Mesodermal cell (in vitro differentiated cells): ENCODE measurements around the gene ABI3BP. TPM values are rescaled to one million over a fixed set of nuclear protein-coding genes. Genes with fewer than 3 reads are reported as not detected.

Source experiments
- H3K27ac ChIP-seq: 2 replicates; pipeline ENCODE4 v1.7.0; 2013; ENCODE audit warnings: mild to moderate bottlenecking, low read depth, low read length, moderate library complexity; ENCODE audit not compliant: severe bottlenecking
- H3K36me3 ChIP-seq: 2 replicates; pipeline ENCODE4 v1.7.1; 2013; ENCODE audit warnings: mild to moderate bottlenecking, low read length, moderate library complexity; ENCODE audit not compliant: control insufficient read depth, insufficient read depth
- H3K4me1 ChIP-seq: one replicate; pipeline ENCODE4 v1.7.1; 2013; ENCODE audit warnings: mild to moderate bottlenecking, low read length; ENCODE audit not compliant: insufficient read depth, control insufficient read depth, poor library complexity, severe bottlenecking
- H3K4me3 ChIP-seq: 2 replicates; pipeline ENCODE4 v1.7.0; 2013; ENCODE audit warnings: low read length, control low read depth, mild to moderate bottlenecking; ENCODE audit not compliant: insufficient read depth, poor library complexity, severe bottlenecking; ENCODE audit errors: extremely low read depth
- H3K9me3 ChIP-seq: 2 replicates; pipeline ENCODE4 v1.7.1; 2013; ENCODE audit warnings: mild to moderate bottlenecking, low read length, moderate library complexity; ENCODE audit not compliant: control insufficient read depth
- WGBS, 2 experiments: methylation state at CpG; one replicate each; pipeline ENCODE4 v1.1.5; 2013; ENCODE audit warnings: missing lambda C conversion rate in 2 of 2; ENCODE audit not compliant: insufficient coverage in 2 of 2; 5-methylcytosine and 5-hydroxymethylcytosine counted together
- polyA plus RNA-seq, 2 experiments: library from polyadenylated mRNA; stranded (reverse); fragments of 50-300 nt; gene quantifications; one replicate each; pipeline ENCODE4 v1.2.3, GENCODE V29; 2013

The ABI3BP gene, protein sequence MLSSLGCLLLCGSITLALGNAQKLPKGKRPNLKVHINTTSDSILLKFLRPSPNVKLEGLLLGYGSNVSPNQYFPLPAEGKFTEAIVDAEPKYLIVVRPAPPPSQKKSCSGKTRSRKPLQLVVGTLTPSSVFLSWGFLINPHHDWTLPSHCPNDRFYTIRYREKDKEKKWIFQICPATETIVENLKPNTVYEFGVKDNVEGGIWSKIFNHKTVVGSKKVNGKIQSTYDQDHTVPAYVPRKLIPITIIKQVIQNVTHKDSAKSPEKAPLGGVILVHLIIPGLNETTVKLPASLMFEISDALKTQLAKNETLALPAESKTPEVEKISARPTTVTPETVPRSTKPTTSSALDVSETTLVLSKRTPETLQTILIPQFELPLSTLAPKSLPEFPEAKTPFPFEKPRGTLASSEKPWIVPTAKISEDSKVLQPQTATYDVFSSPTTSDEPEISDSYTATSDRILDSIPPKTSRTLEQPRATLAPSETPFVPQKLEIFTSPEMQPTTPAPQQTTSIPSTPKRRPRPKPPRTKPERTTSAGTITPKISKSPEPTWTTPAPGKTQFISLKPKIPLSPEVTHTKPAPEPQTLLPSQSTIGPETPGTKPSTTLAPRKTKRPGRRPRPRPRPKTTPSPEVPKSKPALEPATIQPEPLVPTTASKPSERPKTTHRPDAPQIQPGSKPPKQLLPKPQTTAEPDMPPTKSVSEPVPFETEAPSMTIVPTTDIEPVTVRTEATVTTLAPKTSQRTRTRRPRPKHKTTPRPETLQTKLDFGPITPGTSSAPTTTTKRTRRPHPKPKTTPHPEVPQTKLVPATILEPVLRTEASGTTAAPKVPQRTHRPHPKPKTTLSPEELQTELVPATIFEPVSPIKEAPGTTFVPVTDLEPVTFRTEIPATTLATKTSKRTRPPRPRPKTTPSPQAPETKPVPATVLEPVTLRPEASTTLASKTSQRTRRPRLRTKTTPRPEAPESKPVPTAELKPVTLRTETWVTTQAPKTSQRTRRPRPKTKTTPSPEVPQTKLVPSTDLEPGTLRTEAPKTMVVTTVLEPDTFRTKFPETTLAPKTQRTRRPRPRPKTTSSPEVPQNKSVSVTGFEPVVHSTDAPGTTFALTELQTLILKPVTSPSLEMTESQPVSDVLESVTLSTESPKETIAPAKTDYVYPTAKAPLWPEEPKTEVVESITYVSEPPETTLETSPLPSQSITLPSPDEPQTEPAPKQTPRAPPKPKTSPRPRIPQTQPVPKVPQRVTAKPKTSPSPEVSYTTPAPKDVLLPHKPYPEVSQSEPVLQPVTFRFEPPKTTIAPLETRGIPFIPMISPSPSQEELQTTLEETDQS (N-terminal part only)
- 2.1 TPM for polyA plus RNA-seq (2013, experiment 1 of 2)
- 2.3 TPM for polyA plus RNA-seq (2013, experiment 2 of 2)

DNA sequence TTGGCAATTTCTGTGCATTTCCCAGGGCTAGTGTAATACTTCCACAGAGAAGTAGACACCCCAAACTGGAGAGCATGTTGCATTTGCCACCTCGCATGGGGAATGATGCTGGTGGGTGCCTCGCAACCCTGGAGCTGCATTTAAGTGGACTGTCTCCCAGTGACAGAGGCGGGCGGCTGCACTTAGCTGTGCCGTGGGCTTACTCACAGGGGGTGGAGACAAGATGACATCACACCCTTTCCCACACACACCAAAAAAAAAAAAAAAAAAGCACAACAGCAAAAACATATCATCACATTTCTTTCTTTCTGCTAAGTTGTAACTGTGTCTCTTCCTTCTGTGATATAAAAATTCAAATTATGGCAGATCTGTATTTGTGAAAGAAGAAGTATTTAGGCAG lies at the start of gene ABI3BP:
Gene ABI3BP (minus strand): TSS at position 113 of the 400 bp plus-strand sequence. CDS start 37 bp downstream, at position 76.
- H3K27ac ChIP-seq: peak within 1 kb of the TSS; percentile 19
- WGBS, 2 experiments: 65 to 80% methylated on average over 1 to 4 of the region's 5 CpGs
- H3K36me3 ChIP-seq: no peaks in the 10 kb centered on the region
- no peak within 1 kb of the TSS for H3K4me3 ChIP-seq
- no peaks in the 10 kb centered on the region for H3K4me1 ChIP-seq
- no peaks in the 10 kb centered on the region for H3K9me3 ChIP-seq

DNA sequence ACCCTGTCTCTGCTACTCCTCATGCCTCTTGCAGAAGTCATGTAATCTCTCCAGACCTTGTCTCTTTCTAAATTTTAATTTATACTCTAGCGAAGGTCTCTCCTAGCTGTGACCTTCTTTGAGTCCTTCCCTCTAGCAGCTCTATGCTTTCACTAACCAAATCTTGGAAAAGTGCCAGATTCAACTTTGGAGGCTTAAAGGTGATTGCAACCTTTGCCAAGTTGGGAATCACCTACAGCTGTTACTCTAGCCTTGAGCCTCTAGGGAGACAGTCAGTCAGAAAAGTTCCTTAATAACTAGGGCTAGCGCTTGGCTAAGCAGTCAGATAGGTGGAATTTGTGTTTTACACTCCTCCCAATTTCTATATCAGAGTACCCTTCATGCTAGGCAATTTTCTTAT lies 46.1 kb upstream of the ABI3BP start:
- WGBS, 2 experiments: 88 to 100% methylated on average over 1 of the region's 2 CpGs
- no peaks in the 10 kb centered on the region for H3K36me3 ChIP-seq
- no peak overlapping the region for H3K27ac ChIP-seq
- no peaks in the 10 kb centered on the region for H3K9me3 ChIP-seq
- H3K4me3 ChIP-seq: no peak overlapping the region
- peaks cover 9% of the 10 kb centered on the region for H3K4me1 ChIP-seq

DNA sequence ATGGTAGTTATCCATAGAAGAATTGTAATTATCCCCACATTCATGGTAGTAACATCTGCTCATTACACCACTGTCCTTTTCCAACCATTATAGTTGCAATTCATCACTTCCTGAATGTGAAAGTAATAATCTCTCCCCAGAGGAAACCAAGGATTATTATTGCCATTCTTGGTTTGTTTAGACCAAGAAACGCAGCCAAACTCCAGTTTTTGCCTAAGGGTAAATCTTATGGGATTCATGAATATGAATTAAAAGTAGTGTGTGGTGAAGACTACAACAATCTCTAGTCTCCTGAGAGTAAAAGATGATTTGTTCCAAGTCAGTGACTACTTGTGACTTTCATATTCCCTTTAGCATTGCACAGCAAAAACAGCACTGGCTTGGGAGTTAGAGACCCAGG lies 45.7 kb upstream of the ABI3BP start:
- H3K9me3 ChIP-seq: no peaks in the 10 kb centered on the region
- WGBS, 2 experiments: 100% methylated on average over 1 of the region's 1 CpG; no CpG with 5 or more reads in 1 of the 2 experiments
- H3K4me1 ChIP-seq: peaks cover 9% of the 10 kb centered on the region
- no peak overlapping the region for H3K4me3 ChIP-seq
- no peaks in the 10 kb centered on the region for H3K36me3 ChIP-seq
- no peak overlapping the region for H3K27ac ChIP-seq

DNA sequence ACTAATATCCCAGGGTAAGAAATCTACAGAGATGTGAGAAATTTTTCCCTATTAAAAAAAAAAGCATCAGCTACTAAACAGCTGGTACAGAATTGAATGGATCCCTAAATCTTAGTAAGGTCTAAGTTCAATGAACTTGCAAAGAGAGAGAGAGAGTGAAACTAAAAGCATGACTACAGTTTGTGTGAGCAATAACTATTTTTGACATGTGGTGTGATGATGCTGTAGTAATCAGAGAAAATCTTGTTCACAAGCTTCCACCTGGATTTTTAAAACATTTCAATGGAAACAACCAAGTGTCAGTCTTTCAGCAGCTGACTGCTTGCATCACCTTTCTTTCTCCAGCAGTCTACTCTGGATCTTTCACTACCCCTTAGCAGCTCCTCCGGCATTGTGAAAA lies 45.2 kb upstream of the ABI3BP start:
- 83% methylated on average over 1 of the region's 1 CpG; no CpG with 5 or more reads in 1 of the 2 experiments for WGBS, 2 experiments
- no peaks in the 10 kb centered on the region for H3K9me3 ChIP-seq
- no peaks in the 10 kb centered on the region for H3K36me3 ChIP-seq
- H3K4me3 ChIP-seq: no peak overlapping the region
- peaks cover 9% of the 10 kb centered on the region for H3K4me1 ChIP-seq
- H3K27ac ChIP-seq: no peak overlapping the region

DNA sequence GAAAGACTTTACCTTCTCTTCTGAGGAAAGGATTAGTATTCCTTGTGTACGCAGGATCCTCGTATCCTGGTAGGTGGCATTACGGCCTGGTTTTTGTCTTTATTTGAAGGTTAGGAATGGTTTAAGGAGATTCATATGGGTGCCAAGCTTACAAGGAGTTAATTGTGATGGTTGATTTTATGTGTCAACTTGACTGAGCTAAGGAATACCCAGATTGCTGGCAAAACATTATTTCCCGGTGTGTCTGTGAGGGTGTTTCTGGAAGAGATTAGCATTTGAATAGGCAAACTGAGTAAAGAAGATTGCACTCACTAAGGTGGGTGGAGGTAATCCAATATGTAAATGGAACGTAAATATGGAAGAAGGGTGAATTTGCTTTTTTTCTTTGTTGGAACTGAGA lies 44.4 kb upstream of the ABI3BP start:
- peaks cover 9% of the 10 kb centered on the region for H3K4me1 ChIP-seq
- WGBS, 2 experiments: 91 to 92% methylated on average over 4 of the region's 5 CpGs
- no peak overlapping the region for H3K4me3 ChIP-seq
- no peaks in the 10 kb centered on the region for H3K9me3 ChIP-seq
- H3K27ac ChIP-seq: no peak overlapping the region
- H3K36me3 ChIP-seq: no peaks in the 10 kb centered on the region

DNA sequence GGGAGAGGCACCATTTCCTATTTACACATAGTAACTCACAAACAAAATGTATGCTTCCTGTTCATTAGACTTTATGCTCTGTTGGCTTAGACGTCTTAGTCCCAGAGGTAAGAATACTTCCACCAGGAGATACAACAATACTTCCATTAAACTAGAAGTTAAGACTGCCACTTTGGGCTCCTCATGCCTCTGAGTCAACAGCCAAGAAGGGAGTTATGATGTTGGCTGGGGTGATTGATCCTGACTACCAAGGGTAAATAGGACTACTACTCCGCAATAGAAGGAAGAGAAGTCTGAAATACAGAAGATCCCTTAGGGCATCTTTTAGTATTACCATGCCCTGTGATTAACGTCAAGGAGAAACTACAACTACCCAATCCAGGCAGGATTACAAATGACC lies 43.5 kb upstream of the ABI3BP start:
- Histone ChIP-seq H3K4me3 (no peak overlapping the region), H3K4me1 (peaks cover 9% of the 10 kb centered on the region), H3K27ac (peak overlapping the region; percentile 63), H3K36me3 (no peaks in the 10 kb centered on the region), H3K9me3 (no peaks in the 10 kb centered on the region)
- WGBS, 2 experiments: 100% methylated on average over 1 of the region's 3 CpGs; no CpG with 5 or more reads in 1 of the 2 experiments

DNA sequence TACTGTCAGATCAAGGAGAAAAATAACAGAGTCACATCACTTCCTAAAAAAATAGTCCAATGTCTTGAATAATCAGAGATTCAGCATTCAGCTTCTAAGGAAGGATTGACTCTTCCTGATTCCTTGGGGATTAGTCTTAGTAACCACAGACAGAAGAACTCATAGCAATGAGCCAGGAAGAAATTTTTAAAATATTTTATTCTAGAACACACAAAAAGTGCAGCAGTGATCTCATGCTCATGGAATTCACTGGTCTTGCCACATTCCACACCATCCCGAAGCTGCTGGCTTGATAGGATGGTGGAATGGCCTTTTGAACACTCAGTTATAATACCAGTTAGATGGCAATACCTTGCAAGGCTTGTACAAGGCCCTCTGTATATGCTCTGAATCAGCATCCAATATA lies 43.0 kb upstream of the ABI3BP start:
- Histone ChIP-seq H3K4me3 (no peak overlapping the region), H3K27ac (peak overlapping the region; percentile 72), H3K4me1 (peaks cover 9% of the 10 kb centered on the region), H3K36me3 (no peaks in the 10 kb centered on the region), H3K9me3 (no peaks in the 10 kb centered on the region)
- no CpG with 5 or more reads among the region's 1 CpG for WGBS, 2 experiments

DNA sequence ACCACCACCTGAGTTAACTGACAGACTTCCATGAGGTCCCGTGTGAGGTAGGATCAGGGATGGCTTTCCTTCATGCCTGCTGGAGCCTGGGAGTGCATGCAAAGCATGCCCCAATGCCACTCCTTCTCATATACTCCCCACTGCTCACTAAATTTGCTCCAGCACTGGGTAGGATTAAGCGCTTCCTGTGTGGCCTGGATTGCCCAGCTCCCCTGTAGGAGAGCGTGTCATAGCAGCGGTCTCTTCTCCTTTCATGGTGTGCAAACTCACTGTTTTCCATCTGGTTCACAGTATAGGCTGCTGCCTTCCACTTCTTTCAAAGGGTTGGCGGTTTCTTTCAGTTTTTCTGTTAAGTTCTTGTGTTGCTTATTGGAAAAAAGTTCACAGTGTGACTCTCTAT lies 34.1 kb upstream of the ABI3BP start:
- no peak overlapping the region for H3K27ac ChIP-seq
- H3K4me3 ChIP-seq: no peak overlapping the region
- peaks cover 6% of the 10 kb centered on the region for H3K4me1 ChIP-seq
- WGBS, 2 experiments: 90 to 100% methylated on average over 1 to 3 of the region's 5 CpGs
- H3K36me3 ChIP-seq: no peaks in the 10 kb centered on the region
- H3K9me3 ChIP-seq: peaks cover 4% of the 10 kb centered on the region

DNA sequence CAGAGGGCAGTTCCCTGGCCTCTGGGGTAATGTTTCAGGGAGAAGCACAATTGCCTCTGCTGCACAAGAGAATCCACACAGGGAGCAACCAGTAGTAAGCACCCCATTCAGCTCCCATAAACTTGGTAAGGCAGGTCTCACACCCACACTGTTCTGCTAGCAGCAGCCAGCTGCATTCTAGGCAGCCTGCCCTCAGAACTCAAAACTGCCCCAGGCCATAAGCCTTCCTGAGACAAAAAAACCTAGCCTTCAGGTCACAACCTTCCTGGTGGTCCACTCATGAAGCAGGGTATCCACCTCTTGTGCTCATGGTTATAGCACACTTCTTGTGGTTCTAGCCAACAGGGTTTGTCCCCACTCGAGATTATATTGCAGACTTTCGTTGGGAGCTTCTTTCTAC lies 33.7 kb upstream of the ABI3BP start:
- no peak overlapping the region for H3K27ac ChIP-seq
- peaks cover 6% of the 10 kb centered on the region for H3K4me1 ChIP-seq
- H3K9me3 ChIP-seq: peaks cover 4% of the 10 kb centered on the region
- H3K4me3 ChIP-seq: no peak overlapping the region
- WGBS, 2 experiments: 95 to 100% methylated on average over 1 to 2 of the region's 2 CpGs
- H3K36me3 ChIP-seq: no peaks in the 10 kb centered on the region

DNA sequence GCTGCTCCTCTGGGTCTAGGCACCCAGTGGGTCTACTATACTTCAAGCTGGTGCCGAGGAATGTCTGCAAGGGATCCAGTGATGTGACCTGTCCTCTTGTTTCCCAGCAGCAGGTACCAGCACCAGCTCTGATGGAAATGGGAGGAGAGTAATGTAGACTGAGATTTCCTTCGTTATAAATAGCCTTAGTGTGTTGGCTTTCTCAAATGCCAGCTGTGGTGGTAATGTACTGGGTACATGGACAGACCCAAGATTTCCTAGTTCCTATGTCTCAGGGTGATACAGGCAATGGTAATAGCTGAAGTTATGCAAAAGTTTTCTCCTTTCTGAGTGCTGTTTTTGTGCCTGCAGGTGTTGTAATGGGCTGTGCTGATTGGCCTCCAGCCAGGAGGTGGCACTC lies 33.0 kb upstream of the ABI3BP start:
- peaks cover 4% of the 10 kb centered on the region for H3K9me3 ChIP-seq
- H3K36me3 ChIP-seq: no peaks in the 10 kb centered on the region
- no peak overlapping the region for H3K4me3 ChIP-seq
- WGBS, 2 experiments: 77 to 88% methylated on average over 2 of the region's 2 CpGs
- no peak overlapping the region for H3K27ac ChIP-seq
- peaks cover 6% of the 10 kb centered on the region for H3K4me1 ChIP-seq
